ENCODE measurements around the gene SLC6A6.

The SLC6A6 gene

GRCh38 chr3:14396031-14396692 is 6.2 kb upstream of the SLC6A6 start:
- Histone ChIP-seq H3K4me1 (no peaks in the 10 kb centered on the region), H3K27me3 (ENCODE audit: control insufficient read depth, insufficient read depth, low read length) (no peaks in the 10 kb centered on the region), H3K36me3 (ENCODE audit: control insufficient read depth, insufficient read depth, low read length) (no peaks in the 10 kb centered on the region), H3K9ac (no peak overlapping the region), H3K79me2 (no peaks in the 10 kb centered on the region), H3K9me3 (ENCODE audit: control insufficient read depth, low read length) (no peaks in the 10 kb centered on the region), H3K4me2 (ENCODE audit: low read length) (no peak overlapping the region), H3K27ac (no peak overlapping the region), H2AFZ (no peak overlapping the region), H3K4me3 (ENCODE audit: low read depth, low read length) (no peak overlapping the region)
- TF ChIP-seq CTCF (IDR thresholded peaks at IDR 0.05) = no peak

GRCh38 chr3:14397046-14397445 is 5.4 kb upstream of the SLC6A6 start:
- no peak overlapping the region for H3K4me3 ChIP-seq (ENCODE audit: low read depth, low read length)
- no peaks in the 10 kb centered on the region for H3K9me3 ChIP-seq (ENCODE audit: control insufficient read depth, low read length)
- H3K4me2 ChIP-seq (ENCODE audit: low read length) = no peak overlapping the region
- no peak overlapping the region for H3K27ac ChIP-seq
- TF ChIP-seq CTCF (IDR thresholded peaks at IDR 0.05) = no peak
- no peak overlapping the region for H2AFZ ChIP-seq
- H3K36me3 ChIP-seq (ENCODE audit: control insufficient read depth, insufficient read depth, low read length) = no peaks in the 10 kb centered on the region
- no peak overlapping the region for H3K9ac ChIP-seq
- no peaks in the 10 kb centered on the region for H3K79me2 ChIP-seq
- H3K27me3 ChIP-seq (ENCODE audit: control insufficient read depth, insufficient read depth, low read length) = no peaks in the 10 kb centered on the region
- no peaks in the 10 kb centered on the region for H3K4me1 ChIP-seq

GRCh38 chr3:14397531-14397930 is 4.9 kb upstream of the SLC6A6 start:
- H3K9ac ChIP-seq = no peak overlapping the region
- H2AFZ ChIP-seq = no peak overlapping the region
- no peaks in the 10 kb centered on the region for H3K79me2 ChIP-seq
- no peaks in the 10 kb centered on the region for H3K9me3 ChIP-seq (ENCODE audit: control insufficient read depth, low read length)
- no peaks in the 10 kb centered on the region for H3K36me3 ChIP-seq (ENCODE audit: control insufficient read depth, insufficient read depth, low read length)
- no peak overlapping the region for H3K27ac ChIP-seq
- no peaks in the 10 kb centered on the region for H3K4me1 ChIP-seq
- no peak overlapping the region for H3K4me2 ChIP-seq (ENCODE audit: low read length)
- no peak overlapping the region for H3K4me3 ChIP-seq (ENCODE audit: low read depth, low read length)
- no peak for TF ChIP-seq CTCF (IDR thresholded peaks at IDR 0.05)
- no peaks in the 10 kb centered on the region for H3K27me3 ChIP-seq (ENCODE audit: control insufficient read depth, insufficient read depth, low read length)

GRCh38 chr3:14397940-14398796 is 4.2 kb upstream of the SLC6A6 start:
- Histone ChIP-seq H2AFZ (no peak overlapping the region), H3K4me2 (ENCODE audit: low read length) (no peak overlapping the region), H3K9ac (no peak overlapping the region), H3K36me3 (ENCODE audit: control insufficient read depth, insufficient read depth, low read length) (no peaks in the 10 kb centered on the region), H3K4me1 (no peaks in the 10 kb centered on the region), H3K27ac (no peak overlapping the region), H3K9me3 (ENCODE audit: control insufficient read depth, low read length) (no peaks in the 10 kb centered on the region), H3K79me2 (no peaks in the 10 kb centered on the region), H3K27me3 (ENCODE audit: control insufficient read depth, insufficient read depth, low read length) (no peaks in the 10 kb centered on the region), H3K4me3 (ENCODE audit: low read depth, low read length) (no peak overlapping the region)
- no peak for TF ChIP-seq CTCF (IDR thresholded peaks at IDR 0.05)
